AG20443 (cell line): Measurements from ENCODE around the gene NXPH3.

Source experiments
- DNase-seq: peaks from one replicate; pipeline ENCODE4 v3.0.0; 2012; ENCODE audit warnings: low spot score, mixed read lengths

NXPH3 gene

DNA sequence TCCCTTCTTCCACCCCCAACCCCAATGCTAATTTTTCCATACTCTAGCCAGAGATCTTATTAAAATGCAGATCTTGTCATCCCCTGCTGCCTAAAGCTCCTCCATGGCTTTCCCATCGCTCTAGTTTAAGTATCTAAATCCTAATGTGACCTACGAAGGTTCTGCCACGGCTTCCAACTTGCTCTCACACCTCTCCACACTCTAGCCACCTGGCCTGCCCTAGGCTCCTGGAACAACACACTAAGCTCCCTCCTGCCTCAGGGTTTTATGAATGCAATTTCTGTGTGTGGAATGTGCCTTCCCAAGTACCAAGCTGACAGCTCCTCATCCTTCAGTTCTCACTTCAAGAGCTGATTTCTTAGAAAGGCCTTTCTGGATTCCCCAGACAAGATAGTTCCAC lies 16.6 kb downstream of the NXPH3 start:
- no peak for DNase-seq

DNA sequence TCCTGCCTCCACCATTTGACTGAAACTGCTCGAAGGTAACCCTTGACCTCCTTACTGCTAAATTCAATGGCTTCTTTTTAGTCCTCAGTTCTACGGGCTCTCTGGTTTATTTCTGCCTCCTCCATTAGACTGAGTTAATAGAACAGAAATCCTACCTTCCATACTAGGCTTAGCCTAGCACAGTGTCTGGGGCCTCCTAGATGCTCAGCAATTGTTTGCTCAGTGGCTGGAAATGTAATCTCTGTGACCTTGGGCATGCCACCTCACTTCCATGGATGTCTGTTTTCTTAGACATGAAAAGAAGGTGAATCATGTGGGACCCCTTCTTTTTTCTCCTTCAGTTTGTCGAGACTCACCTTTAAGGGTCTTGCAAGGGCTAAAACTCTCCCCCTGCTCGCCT lies 19.7 kb downstream of the NXPH3 start:
- no peak for DNase-seq

DNA sequence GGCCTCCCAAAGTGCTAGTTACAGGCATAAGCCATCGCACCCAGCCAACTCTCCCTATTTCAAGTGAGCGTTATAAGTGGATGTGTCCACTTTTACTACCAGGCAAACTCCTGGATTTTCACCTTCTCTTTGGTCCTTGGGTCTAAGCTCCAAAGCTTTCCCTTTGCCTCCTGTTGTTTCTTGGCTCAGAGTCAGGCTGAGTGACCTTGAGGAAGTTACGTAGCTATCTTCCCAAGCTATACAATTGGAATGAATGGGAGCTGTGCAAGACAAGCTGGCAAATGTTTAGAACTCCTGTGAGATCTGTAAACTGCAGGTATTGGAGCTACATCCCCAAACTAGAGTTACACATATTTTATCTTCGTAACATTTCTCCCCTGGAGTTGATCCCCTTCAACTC lies 20.3 kb downstream of the NXPH3 start:
- no peak for DNase-seq

DNA sequence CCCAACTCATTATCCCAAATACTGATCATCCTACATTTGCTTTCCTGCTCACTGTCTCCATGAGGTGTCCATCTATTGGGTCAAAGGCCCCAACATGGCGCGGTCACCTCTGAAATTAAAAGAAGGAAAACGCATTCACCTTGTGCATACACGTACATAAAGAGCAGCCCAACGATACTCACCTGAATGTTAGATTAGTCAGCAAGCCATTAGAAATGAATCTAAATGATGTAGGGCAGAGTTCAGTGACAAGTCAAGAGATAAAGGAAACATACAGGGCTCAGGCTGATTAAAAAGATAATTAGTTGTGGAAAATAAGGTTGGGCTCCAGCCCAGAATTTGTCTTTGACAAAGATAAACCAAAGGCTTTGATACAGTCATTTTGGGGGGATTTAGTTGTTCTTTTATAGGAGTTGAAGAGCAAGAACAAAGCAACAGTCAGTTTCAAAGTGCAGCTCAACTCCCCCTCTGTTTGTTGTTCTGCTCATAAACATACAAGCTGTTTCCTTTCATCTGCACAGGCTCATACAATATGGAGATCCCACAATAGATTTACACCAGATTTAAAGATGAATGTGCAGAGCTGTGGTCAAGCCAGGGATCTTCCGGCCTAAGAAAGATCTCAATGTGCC lies 21.1 kb downstream of the NXPH3 start:
- DNase-seq: no peak

DNA sequence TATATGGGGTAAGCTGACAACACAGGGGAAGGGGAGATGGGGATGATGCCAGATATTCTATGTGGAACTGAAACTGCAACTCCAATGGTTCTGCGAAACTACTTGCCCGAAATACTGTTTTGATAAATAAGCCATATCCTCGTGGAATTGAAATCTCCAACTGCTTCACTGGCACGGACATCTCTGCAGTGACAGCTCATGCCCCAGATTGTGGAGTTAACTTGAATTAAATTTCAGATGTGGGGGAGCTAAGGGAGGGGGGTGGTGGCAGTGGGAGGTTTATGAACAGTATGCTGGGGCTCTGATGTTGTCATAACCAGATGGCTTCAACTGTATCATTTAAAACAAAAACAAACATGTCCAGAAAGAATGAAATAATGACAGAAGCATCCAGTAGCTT lies 21.8 kb downstream of the NXPH3 start:
- no peak for DNase-seq

DNA sequence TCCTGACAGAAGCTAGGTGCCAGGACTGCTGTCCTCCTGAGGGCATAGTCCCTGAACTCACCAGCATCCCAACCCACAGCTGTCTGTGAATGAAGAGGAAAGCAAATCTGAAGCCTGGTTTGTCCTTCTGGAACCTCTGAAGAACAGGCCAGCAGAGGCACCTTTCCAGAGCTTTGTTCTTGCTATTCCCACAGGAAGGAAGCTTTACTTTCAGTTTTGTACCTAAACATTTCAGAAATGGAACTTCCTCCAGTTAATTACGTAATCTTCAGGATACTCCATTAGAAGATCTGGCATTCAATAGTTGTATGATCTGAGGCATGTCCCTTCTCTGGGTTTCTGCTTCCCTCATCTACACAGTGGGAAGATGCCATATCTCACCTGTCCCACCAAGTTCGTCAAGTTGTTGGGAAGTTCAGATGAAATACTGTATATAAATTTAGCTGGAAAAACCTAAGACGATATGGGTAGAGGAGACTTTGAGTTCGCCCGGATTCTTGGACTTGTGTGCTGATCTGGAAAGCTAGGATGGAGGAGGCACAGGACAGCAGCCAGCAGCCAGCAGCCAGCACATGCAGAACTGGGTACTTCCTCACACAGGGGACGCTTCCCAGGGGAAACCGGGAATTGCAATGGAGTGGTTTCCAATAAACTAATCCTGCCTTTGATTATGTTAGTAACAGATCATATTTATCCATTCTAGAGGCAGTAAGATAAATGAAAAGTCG lies 22.4 kb downstream of the NXPH3 start:
- DNase-seq: no peak

DNA sequence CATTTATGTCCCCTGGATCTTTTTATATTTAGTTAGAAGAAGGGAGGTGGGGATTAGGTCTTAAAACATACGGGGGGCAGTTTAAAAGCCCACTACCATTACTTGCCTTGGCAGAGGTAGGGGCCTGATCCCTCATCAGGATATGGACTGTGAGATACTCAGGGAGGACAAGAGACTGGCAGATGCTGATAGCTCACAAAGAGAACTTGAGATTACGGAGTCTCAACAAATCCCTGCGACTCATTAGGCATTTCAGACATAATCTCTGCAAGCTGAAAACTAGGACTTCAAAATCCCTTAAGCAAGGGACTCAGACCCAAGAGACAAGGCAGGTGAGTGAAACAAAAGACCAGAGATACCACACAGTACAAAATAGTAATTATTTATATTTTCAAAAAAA lies 23.2 kb downstream of the NXPH3 start:
- no peak for DNase-seq

DNA sequence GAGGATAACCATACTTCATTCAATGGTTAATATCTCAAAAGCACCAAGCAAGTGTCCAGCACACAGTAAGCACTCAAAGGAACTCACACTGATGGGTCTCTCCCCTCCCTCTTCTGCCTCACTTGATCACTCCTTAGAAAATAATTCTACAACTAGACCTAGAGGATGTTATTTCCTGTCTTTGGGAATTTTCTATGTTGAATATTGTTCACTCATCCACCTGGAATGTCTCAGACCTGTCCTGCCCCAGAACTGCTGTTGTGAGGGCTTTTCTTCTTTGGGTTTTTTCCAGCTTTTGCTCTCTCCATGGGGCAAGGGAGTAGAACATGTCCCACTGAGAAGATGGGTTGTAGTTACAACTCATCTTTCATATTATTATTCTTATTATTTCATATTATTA lies 25.3 kb downstream of the NXPH3 start:
- no peak for DNase-seq

DNA sequence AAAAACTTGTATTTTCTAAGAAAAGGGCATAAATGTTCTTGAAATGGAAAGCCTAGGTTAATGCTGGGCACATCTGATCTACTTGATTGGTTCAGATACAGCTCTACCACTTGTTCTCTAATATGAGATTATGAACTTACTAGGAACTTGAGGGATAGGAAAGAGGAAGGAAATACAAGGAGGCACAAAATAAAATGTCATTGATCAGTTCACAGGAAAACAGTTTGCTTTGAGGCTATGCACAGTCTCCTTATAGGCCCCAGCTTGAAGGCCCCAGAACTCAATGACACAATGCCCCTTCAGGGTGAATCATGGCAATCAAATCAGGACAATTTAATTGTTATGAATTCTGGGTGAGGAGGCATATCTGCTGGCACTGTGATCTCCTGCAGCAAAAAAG lies 27.1 kb downstream of the NXPH3 start:
- DNase-seq: no peak

DNA sequence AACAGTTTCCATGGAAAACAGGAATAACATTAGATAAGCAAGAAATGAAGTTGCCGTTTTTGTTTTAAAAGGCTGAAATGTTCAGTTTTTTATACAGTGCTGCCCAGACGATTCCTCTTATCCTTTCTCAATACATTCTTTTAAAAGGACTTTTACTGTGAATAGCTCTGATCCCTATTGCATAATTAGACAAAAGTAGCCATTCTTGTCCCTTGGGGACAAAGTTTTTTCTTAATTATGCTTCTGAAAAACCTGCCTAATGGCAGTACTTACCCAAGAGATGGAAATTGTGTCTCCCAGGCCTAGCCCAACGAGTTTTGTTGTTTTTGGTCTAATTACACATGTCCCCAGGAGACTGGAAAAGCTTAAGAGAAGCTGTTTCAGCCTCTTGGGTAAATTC lies 27.6 kb downstream of the NXPH3 start:
- no peak for DNase-seq

DNA sequence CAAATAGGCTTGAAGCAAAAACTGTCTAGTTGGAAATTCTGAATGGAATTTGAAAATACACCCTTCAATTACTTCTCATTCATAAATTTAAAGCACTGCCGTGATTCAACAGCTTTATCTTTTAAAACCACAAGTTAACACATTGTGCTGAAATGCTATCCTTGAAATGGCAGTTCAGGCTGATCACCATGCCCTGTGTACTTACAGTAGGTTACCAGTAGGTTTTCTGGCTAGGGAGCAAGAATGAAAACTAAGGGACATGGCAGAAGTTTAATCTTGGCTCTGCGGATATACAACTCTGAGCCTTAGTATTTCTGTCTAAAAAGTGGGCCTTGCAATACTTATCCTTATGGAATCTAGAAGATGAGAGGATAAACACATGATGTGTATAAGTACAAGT lies 28.0 kb downstream of the NXPH3 start:
- DNase-seq: no peak

DNA sequence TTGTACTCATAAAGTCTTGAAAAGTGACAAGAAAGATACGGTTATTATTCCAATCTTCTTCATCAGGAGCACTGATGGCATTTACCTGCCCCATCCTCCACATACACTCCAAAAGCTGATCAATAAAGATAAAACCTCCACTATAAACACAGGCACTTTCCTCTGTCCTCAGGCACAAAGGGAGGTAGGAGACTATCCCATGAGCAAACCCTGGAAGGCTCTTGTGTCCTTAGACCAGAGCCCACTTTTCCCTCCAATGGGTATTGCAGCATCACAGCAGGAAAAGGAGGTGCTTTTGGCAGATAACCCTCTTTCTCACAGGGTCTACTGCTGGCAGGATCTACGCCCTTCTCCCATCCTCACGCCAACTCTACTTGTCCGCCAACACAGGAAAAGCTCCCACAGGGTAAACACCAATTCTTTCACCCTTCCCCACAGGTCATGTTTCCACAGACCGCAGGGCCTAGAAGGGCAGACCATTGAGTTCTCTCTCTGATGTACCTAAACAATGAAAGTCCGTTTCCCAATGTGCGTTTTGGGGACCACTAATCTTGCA lies 28.7 kb downstream of the NXPH3 start:
- no peak for DNase-seq

DNA sequence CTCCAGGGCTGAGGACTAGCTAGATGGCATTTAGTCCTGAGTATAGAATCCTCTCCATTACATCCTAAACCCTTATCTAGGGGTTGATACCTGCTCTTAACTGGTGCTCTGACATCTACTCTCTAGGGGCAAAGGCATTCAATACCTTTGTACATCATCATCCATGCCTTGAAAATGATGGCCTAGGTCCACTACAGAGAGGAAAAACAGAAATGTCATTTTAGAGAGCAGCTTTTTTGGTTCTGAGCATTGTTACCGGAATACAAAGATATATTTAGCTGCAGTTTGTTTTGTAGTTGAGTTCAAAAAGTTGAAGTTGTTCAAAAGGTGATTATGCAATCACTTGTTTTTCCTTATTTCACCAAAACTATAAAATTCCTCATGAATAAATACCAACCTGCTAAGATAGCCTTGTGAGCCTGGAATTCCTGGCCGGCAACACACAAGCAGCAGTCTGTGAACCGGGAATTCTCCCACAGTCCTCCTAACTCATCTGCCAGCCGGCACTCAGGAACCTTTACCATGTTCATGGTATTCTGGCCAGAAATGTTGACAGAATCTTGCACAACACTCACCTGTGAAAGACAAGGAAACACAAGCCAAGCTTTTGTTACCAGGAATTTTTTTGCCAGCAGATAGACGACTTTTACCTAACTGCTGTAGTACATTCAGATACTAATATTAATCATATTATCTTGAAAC lies 35.4 kb downstream of the NXPH3 start:
- DNase-seq: no peak

DNA sequence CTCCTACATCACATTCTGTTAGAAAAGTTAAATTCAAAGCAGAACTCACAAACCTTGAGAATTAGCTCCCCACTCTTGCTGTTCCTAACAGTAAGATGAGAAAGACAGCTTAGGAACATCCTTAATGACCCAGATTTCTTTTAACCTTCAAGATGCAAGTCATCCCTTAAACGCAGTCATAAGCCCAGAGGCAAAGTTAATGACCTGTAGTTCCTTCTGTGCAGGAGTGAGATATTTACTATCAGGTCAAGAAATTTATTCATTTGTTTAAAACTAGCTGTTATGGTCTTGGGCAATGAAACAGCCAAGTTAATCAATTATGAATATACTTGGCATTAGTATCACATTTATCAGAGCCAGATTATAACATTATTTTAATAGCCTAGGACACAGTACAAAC lies 37.1 kb downstream of the NXPH3 start:
- DNase-seq: no peak

DNA sequence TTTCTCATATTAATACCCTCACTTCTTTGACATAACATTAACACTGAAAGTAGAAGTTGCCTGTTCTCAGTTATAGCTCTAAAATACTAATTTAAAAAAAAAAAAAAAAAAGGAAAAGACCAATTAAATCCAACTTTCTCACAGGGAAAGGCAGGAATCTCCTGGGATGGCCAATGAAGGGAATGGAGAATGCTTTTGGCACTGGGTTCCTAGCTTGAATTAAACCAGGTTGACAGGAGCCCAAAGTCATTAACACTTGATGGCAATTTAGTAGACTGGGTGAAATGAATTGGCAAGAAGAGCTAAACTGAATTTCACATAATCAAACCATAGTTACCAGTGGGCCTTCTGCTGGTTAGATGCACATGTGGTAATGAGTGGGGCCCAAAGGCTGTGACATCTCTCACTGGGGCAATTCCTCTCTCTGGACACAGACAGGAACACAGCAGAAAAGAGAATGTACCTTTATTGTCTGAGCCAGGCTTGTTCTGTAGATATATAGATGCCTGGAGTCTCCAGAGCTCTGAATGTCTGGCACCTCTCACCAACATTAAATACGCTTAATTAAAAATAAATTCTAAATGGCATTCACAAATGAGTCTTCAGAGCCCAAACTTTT lies 37.6 kb downstream of the NXPH3 start:
- DNase-seq: no peak

DNA sequence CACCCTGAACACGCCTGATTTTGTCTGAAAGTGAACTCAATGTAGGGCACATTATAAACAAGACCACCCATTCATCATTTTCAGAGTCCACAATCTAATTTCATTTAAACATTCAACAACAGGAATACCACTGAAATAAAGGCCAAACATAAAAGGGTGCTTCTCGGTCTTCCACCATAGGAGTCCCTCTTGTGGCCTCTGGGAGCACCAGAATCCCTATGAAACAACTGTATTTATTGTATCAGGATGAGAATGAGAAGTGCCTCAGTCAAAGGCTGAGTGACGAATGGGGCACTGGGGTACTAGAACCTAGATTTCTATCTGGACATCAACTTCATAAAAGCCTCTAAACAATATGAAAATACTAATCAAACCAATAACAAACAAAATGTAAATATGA lies 40.4 kb downstream of the NXPH3 start:
- peak; percentile 29 for DNase-seq

DNA sequence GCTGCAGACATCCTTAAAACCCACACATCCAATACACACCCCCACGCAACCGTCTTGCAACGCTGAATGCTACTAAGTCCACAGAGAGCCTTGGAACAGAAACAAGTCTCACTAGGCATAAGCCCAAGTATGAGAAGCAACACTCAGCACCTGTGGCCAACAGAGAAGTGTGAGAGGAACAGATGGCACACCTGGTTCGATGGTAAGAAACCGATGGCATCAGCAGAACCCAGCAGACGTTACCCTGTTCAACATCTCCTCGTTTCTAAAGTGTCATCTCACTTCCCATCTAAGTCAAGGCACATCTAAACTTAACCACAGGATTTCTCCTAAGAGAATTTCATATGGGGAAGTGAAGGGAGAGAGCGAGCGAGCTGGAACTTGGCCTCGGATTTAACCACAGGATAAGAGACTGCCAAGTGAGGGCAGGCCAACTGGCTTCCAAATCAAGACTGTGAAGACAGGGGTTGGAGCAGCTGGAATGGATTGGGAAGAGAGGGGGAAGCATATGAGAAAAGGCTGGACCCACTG lies 41.0 kb downstream of the NXPH3 start:
- DNase-seq: peak; percentile 81

DNA sequence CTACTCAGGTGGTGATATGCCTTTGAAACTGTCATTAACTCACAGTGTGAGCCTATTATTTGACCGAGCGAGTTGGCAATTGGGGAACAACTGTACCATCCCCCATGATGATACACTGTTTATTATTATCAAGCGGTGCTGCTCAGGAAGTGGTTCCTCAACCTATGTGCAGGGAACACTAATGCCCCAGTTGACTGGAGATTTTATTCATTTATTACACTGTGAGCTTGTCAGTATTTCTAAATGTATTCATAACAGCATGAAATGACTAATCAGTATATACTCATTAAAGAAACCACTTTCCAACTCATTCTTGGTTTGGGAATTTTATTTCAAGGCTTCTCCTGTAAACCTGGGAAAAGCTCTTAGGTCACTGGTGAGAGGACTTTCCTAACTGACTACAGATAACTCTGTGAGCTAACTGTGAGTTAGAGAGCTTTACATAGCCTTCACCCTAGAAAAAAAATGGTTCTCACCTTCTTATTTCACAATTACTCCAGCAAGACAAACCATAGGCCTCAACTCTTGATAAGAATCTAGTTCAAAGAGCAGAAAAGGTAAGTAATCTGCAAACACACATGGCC lies 42.4 kb downstream of the NXPH3 start:
- no peak for DNase-seq

DNA sequence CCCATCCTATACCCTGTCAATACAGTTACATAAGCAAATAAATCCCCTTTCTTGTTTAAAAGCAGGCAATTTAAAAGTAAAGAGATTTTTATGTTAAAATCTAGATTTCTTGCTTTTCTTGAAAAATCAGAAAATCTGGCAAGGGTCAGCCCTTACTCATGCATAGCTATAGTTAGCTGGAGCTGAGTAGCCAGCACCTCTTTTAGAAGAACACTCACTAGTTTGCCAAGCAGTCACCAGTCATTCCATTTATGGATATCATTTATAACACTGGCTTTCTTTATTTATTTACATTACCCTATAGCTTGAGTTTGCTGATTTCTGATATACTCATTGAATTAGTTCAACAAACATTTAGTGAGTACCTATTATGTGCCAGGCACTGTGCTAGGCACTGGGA lies 45.7 kb downstream of the NXPH3 start:
- no peak for DNase-seq

DNA sequence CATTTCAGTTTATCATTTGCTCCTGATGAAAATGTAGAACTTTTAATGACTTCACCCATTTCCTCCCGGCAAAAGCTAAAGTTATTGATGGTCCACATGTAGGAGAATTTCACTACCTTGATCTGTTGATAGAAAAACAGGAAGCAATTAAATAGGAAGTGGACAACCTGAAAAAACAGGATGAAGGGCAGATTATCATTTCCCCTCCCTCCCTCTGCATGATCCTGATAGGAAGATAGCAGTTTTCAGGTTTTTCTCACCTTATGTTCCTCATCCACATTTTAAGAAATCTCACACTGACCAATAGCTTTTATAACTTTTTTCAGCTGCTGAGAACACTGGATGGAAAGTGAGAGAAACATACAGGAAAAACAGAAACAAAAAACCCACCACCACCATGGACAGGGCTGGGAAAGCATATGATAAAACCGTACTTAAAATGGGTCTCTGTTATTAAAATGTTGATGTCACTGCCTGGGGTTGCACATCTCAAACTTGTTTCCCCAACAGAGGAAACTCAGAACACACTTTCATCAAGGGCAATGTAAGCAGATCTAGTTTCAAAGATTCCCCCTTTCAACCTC lies 46.4 kb downstream of the NXPH3 start:
- no peak for DNase-seq

DNA sequence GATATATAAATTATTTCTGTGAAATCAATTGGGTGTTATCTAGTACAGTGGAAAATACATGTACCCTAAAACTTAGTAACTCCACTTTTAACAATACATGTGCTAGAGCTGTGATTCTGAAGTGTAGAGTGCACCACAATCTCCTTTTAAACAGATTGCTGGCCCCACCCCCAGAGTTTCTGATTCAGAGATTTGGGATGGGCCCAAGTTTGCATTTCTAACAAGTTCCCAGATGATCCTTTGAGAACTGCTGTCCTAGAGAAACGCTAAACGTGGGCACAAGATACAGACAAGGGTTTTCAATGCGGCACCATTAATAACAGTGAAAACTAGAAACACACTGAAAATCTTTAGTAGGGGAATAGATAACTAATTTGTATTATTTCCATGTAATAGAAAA lies 49.2 kb downstream of the NXPH3 start:
- peak; percentile 50 for DNase-seq

DNA sequence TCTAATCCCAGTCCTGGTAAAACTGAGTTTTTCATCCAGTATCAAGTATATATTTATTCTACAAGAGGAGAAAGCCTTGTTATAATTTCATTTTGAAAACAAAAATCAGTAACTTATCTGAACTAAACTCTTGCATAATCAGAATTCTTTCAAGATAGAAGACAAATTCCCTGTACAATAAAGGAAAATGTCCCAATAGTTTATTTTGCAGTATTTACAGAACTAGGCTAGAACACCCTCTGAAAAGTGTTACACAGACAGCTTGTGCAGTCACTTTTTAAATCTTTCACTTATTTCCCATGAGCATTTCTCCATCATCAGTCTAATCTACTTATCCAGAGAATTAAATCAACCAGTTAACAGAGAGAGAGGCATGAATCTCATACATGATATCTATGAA lies 53.8 kb downstream of the NXPH3 start:
- no peak for DNase-seq
